ENCODE data around the gene LBP. TPM values are rescaled to one million over a fixed set of nuclear protein-coding genes. Genes with fewer than 3 reads are reported as not detected.

The LBP gene
- total RNA-seq, 1 experiment from 2014 or later: 0.15 TPM

- BruUV-seq (replicated peaks): no TSS peak
- TF ChIP-seq EZH2 (IDR thresholded peaks at IDR 0.05) (no peak), YY1 (IDR thresholded peaks at IDR 0.05; ENCODE audit: extremely low read depth, insufficient replicate concordance, low read depth, low read length) (no peak), FOSL1 (IDR thresholded peaks at IDR 0.05; ENCODE audit: low read depth) (no peak), RAD21 (IDR thresholded peaks at IDR 0.05; ENCODE audit: low read depth) (no peak)
- TF ChIP-seq, protein P1, sequence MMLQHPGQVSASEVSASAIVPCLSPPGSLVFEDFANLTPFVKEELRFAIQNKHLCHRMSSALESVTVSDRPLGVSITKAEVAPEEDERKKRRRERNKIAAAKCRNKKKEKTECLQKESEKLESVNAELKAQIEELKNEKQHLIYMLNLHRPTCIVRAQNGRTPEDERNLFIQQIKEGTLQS (IDR thresholded peaks at IDR 0.05): no peak
- RAD21 ChIA-PET (ENCODE audit: low non-redundant PET in 1 of 2, low total read pairs in 2 of 2, uncharacterized antibody in 2 of 2, unreplicated experiment in 2 of 2): no interaction called here
- H3K79me2 ChIP-seq (ENCODE audit: insufficient read depth, low read length): peaks cover 100% of the 10 kb centered on the region
- intact Hi-C loops (cut with micrococcal nuclease): no loop called here
- H3K4me3 ChIP-seq (replicated peaks in 1 of 2; ENCODE audit: low read depth in 1 of 2, low read length in 2 of 2): no peak overlapping the region
- no peaks in the 10 kb centered on the region for H3K9me2 ChIP-seq (ENCODE audit: insufficient read depth)
- no peak overlapping the region for H2AFZ ChIP-seq (ENCODE audit: low read depth, low read length, poor library complexity, severe bottlenecking)
- ATAC-seq (0 out of 2 replicates have a peak, but pooled peaks have one; percentile 5), DNase-seq (ENCODE audit: low read depth, low spot score) (no peak)
- H3K9ac ChIP-seq (ENCODE audit: low read length): no peak overlapping the region
- peaks cover 75% of the 10 kb centered on the region; the same call in 1 of the 2 replicates for H4K20me1 ChIP-seq (ENCODE audit: insufficient read depth)
- H3K27ac ChIP-seq (ENCODE audit: low read depth, low read length): no peak overlapping the region
- no peaks in the 10 kb centered on the region for H3K27me3 ChIP-seq (ENCODE audit: insufficient read depth, low read length)
- no peaks in the 10 kb centered on the region for H3K9me3 ChIP-seq (ENCODE audit: control insufficient read depth in 1 of 2, insufficient read depth in 1 of 2, low read depth in 1 of 2, low read length in 2 of 2)
- no peaks in the 10 kb centered on the region for H3K4me1 ChIP-seq (ENCODE audit: control insufficient read depth in 1 of 2, insufficient read depth in 2 of 2, low read length in 2 of 2)
- POLR2A ChIA-PET: no interaction called here
- peaks cover 83 to 90% of the 10 kb centered on the region in 2 experiments for H3K36me3 ChIP-seq (ENCODE audit: control insufficient read depth in 1 of 2, insufficient read depth in 2 of 2, low read length in 2 of 2)
- CTCF ChIA-PET: no interaction called here
- H3K4me2 ChIP-seq (ENCODE audit: low read length): no peak overlapping the region
Measured at GRCh38 chr20:38426006-38426897, 80.0 kb downstream of the LBP start.

Other genes starting within 250 kb of the LBP start
- gene TGM2, start 181.2 kb upstream of the LBP start, total RNA-seq (2021; ENCODE audit: unreplicated experiment): 6.1 TPM
- gene KIAA1755, start 85.7 kb upstream of the LBP start, total RNA-seq (2021; ENCODE audit: unreplicated experiment): not detected
- gene BPI, start 42.3 kb upstream of the LBP start, total RNA-seq (2021; ENCODE audit: unreplicated experiment): not detected
- 65.7 TPM for gene SNHG17, start 88.8 kb downstream of the LBP start, total RNA-seq (2021; ENCODE audit: unreplicated experiment)
- 24.0 TPM for gene RALGAPB, start 126.4 kb downstream of the LBP start, total RNA-seq (2021; ENCODE audit: unreplicated experiment)
- gene ADIG, start 234.7 kb downstream of the LBP start, total RNA-seq (2021; ENCODE audit: unreplicated experiment): not detected

Measured in HCT116 (cell line).